ENCODE results near the gene ITGBL1.

Gene ITGBL1

GRCh38 chr13:101686003-101686402 is 233.5 kb downstream of the ITGBL1 start:
- Mint-ChIP-seq H3K36me3 (ENCODE audit: low read depth) (no peaks in the 10 kb centered on the region), H3K9me3 (no peaks in the 10 kb centered on the region), H3K27me3 (ENCODE audit: low read depth) (peaks cover 3% of the 10 kb centered on the region), H3K4me3 (no peak overlapping the region), H3K4me1 (no peaks in the 10 kb centered on the region), H3K27ac (no peak overlapping the region)
- TF ChIP-seq, protein P1, sequence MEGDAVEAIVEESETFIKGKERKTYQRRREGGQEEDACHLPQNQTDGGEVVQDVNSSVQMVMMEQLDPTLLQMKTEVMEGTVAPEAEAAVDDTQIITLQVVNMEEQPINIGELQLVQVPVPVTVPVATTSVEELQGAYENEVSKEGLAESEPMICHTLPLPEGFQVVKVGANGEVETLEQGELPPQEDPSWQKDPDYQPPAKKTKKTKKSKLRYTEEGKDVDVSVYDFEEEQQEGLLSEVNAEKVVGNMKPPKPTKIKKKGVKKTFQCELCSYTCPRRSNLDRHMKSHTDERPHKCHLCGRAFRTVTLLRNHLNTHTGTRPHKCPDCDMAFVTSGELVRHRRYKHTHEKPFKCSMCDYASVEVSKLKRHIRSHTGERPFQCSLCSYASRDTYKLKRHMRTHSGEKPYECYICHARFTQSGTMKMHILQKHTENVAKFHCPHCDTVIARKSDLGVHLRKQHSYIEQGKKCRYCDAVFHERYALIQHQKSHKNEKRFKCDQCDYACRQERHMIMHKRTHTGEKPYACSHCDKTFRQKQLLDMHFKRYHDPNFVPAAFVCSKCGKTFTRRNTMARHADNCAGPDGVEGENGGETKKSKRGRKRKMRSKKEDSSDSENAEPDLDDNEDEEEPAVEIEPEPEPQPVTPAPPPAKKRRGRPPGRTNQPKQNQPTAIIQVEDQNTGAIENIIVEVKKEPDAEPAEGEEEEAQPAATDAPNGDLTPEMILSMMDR (IDR thresholded peaks at IDR 0.05; ENCODE audit: unreplicated experiment in 3 of 3) = no peak

- Mint-ChIP-seq H3K4me3 (no peak overlapping the region), H3K27me3 (ENCODE audit: low read depth) (no peaks in the 10 kb centered on the region), H3K36me3 (ENCODE audit: low read depth) (no peaks in the 10 kb centered on the region), H3K4me1 (no peaks in the 10 kb centered on the region), H3K9me3 (no peaks in the 10 kb centered on the region), H3K27ac (no peak overlapping the region)
- TF ChIP-seq, protein P1 (IDR thresholded peaks at IDR 0.05; ENCODE audit: unreplicated experiment in 3 of 3) = no peak
Observed at GRCh38 chr13:101690871-101691270, 238.4 kb downstream of the ITGBL1 start.

DNA sequence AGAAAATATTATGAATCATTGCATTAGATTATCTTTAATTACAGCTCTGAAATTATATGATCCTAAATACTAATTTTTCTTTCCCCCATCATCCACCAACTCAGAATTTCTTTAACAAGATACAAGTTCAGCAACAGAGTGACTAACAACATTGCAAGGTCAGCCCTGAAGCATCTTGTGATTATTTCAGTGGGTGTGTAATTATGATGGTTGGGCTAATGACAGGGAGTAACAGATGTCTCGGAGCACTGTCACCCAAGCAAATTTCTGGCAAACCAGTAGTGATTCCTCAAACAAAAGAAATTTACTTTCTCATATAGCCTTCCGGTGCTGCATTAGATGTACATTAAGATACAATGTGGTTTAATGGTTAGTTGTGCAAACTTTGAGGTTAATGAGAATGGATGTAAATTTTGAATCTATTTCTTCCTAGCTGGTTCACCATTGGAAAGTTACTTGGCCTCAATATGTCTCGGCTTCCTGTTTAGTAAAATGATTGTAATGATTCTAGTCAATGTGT is 238.9 kb downstream of the ITGBL1 start:
- TF ChIP-seq, protein P1 (IDR thresholded peaks at IDR 0.05; ENCODE audit: unreplicated experiment in 3 of 3) = no peak
- Mint-ChIP-seq H3K36me3 (ENCODE audit: low read depth) (no peaks in the 10 kb centered on the region), H3K4me1 (no peaks in the 10 kb centered on the region), H3K4me3 (no peak overlapping the region), H3K27me3 (ENCODE audit: low read depth) (no peaks in the 10 kb centered on the region), H3K27ac (no peak overlapping the region), H3K9me3 (no peaks in the 10 kb centered on the region)

GRCh38 chr13:101695870-101696516 is 243.5 kb downstream of the ITGBL1 start:
- Mint-ChIP-seq H3K27ac (no peak overlapping the region), H3K36me3 (ENCODE audit: low read depth) (no peaks in the 10 kb centered on the region), H3K4me3 (no peak overlapping the region), H3K9me3 (no peaks in the 10 kb centered on the region), H3K27me3 (ENCODE audit: low read depth) (no peaks in the 10 kb centered on the region), H3K4me1 (no peaks in the 10 kb centered on the region)
- TF ChIP-seq, protein P1 (IDR thresholded peaks at IDR 0.05; ENCODE audit: unreplicated experiment in 3 of 3) = no peak

GRCh38 chr13:101697745-101698144 is 245.3 kb downstream of the ITGBL1 start:
- no peaks in the 10 kb centered on the region for H3K4me1 Mint-ChIP-seq
- H3K36me3 Mint-ChIP-seq (ENCODE audit: low read depth) = no peaks in the 10 kb centered on the region
- H3K9me3 Mint-ChIP-seq = no peaks in the 10 kb centered on the region
- H3K4me3 Mint-ChIP-seq = no peak overlapping the region
- TF ChIP-seq, protein P1 (IDR thresholded peaks at IDR 0.05; ENCODE audit: unreplicated experiment in 3 of 3) = no peak
- H3K27me3 Mint-ChIP-seq (ENCODE audit: low read depth) = no peaks in the 10 kb centered on the region
- no peak overlapping the region for H3K27ac Mint-ChIP-seq

DNA sequence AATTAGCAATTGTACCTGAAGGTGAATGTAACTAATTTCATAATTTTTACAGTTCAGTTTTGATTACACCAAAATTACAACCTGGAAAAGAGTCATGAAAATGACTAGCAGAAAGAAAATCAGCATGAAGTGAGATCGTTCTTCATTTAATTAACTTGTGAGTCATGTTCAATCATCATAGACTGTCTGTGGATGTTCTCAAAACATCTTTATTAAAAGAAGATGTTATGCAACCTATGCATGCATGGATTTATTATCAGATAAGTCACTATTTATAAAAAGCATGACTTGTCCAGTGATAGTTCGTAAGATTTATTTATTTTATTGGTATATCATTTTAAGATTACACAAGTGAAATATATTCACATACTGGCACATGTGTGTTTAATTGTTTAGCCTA is 245.9 kb downstream of the ITGBL1 start:
- no peaks in the 10 kb centered on the region for H3K36me3 Mint-ChIP-seq (ENCODE audit: low read depth)
- H3K27me3 Mint-ChIP-seq (ENCODE audit: low read depth) = no peaks in the 10 kb centered on the region
- no peaks in the 10 kb centered on the region for H3K4me1 Mint-ChIP-seq
- no peak overlapping the region for H3K4me3 Mint-ChIP-seq
- no peak overlapping the region for H3K27ac Mint-ChIP-seq
- no peaks in the 10 kb centered on the region for H3K9me3 Mint-ChIP-seq
- TF ChIP-seq, protein P1 (IDR thresholded peaks at IDR 0.05; ENCODE audit: unreplicated experiment in 3 of 3) = no peak
